HepG2 (cell line): ENCODE measurements around the gene PARP6. TPM values are rescaled to one million over a fixed set of nuclear protein-coding genes. Genes with fewer than 3 reads are reported as not detected.

Source experiments
- ATF1 ChIP-seq: IDR thresholded peaks from 2 replicates; pipeline ENCODE4 v1.6.1; 2016; ENCODE audit warnings: mild to moderate bottlenecking, control low read depth
- HMG20A ChIP-seq: IDR thresholded peaks from 2 replicates; pipeline ENCODE4 v1.6.1; 2016; ENCODE audit warnings: borderline replicate concordance
- HMGXB3 ChIP-seq: sonication (generic); formaldehyde crosslinking; IDR thresholded peaks from 2 replicates; pipeline ENCODE4 v1.4.0; 2020; ENCODE audit warnings: missing genetic modification reagents, borderline replicate concordance
- HNRNPK ChIP-seq: fragments of 200-400 bp; formaldehyde crosslinking; IDR thresholded peaks from 2 replicates; pipeline ENCODE4 v1.6.1; 2018; ENCODE audit warnings: low read length, low read depth, moderate library complexity, mild to moderate bottlenecking; ENCODE audit not compliant: poor library complexity, severe bottlenecking
- PRDM10 ChIP-seq: sonication (generic); formaldehyde crosslinking; IDR thresholded peaks from 2 replicates; pipeline ENCODE4 v1.4.0; 2020; ENCODE audit warnings: low read depth, missing genetic modification reagents
- ZNF136 ChIP-seq: sonication (generic); formaldehyde crosslinking; IDR thresholded peaks from 2 replicates; pipeline ENCODE4 v1.8.1; 2022; ENCODE audit warnings: low read depth, mild to moderate bottlenecking, moderate library complexity, missing genetic modification reagents
- ZNF605 ChIP-seq: sonication (generic); formaldehyde crosslinking; IDR thresholded peaks from 2 replicates; pipeline ENCODE4 v1.8.0; 2022; ENCODE audit warnings: mild to moderate bottlenecking, missing genetic modification reagents
- polyA plus RNA-seq, 8 experiments: library from polyadenylated mRNA; depleted of rRNA in 3 of 8; stranded (reverse) in 7 of 8; unstranded in 1 of 8; fragments of >200 nt; fragmentation: Illumina TruSeq in 4 of 8; extraction: Trizol in 4 of 8; gene quantifications; 2 replicates each; pipeline versions ENCODE4 v1.2.1 to v1.2.3, GENCODE V29; 2011 to 2016; ENCODE audit warnings: low read depth in 4 of 8, missing spikeins in 1 of 8, mixed read lengths in 1 of 8; ENCODE audit not compliant: insufficient read depth in 1 of 8
- total RNA-seq, 5 experiments: library from RNA; depleted of rRNA; stranded (reverse); fragments of >200 nt; fragmentation: Illumina TruSeq; extraction: Trizol; gene quantifications; 2 replicates each; pipeline ENCODE4 v1.2.3, GENCODE V29; 2016; ENCODE audit warnings: low read depth in 1 of 5
- TF ChIP-seq, protein P1 (sequence below): sonication (generic); formaldehyde crosslinking; IDR thresholded peaks from 2 replicates; pipeline ENCODE4 v1.4.0; 2020; ENCODE audit warnings: missing genetic modification reagents
- TF ChIP-seq, protein P2 (sequence below): sonication (generic); formaldehyde crosslinking; IDR thresholded peaks from 2 replicates; pipeline ENCODE4 v1.4.0; 2020; ENCODE audit warnings: mild to moderate bottlenecking, missing genetic modification reagents

The PARP6 gene
- total and polyA plus RNA-seq, 2 of the 13 experiments (the other 11 are each of a cell fraction or from before 2014, with no cell fraction given), result 0.22 to 0.87 TPM

GRCh38 chr15:72227192-72227586, 45.2 kb downstream of the PARP6 start (continued):
- TF ChIP-seq HMGXB3 (peak; percentile 3; the same call in 1 of the 2 replicates), ZNF136 (no peak), PRDM10 (CRISPR knock-in tag) (no peak), ZNF605 (CRISPR knock-in tag) (no peak), HNRNPK (no peak), ATF1 (CRISPR knock-in tag) (peak; percentile 5; the same call in 1 of the 2 replicates), HMG20A (CRISPR knock-in tag) (no peak)
- TF ChIP-seq, protein P1, sequence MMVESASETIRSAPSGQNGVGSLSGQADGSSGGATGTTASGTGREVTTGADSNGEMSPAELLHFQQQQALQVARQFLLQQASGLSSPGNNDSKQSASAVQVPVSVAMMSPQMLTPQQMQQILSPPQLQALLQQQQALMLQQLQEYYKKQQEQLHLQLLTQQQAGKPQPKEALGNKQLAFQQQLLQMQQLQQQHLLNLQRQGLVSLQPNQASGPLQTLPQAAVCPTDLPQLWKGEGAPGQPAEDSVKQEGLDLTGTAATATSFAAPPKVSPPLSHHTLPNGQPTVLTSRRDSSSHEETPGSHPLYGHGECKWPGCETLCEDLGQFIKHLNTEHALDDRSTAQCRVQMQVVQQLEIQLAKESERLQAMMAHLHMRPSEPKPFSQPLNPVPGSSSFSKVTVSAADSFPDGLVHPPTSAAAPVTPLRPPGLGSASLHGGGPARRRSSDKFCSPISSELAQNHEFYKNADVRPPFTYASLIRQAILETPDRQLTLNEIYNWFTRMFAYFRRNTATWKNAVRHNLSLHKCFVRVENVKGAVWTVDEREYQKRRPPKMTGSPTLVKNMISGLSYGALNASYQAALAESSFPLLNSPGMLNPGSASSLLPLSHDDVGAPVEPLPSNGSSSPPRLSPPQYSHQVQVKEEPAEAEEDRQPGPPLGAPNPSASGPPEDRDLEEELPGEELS, result no peak
- TF ChIP-seq, protein P2, sequence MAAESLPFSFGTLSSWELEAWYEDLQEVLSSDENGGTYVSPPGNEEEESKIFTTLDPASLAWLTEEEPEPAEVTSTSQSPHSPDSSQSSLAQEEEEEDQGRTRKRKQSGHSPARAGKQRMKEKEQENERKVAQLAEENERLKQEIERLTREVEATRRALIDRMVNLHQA (CRISPR knock-in tag), result no peak
